Non-pigmented ciliary epithelial cell (primary cell): ENCODE results near the gene F2R.

ENCODE experiments used
- DNase-seq: peaks from one replicate; pipeline ENCODE4 v3.0.0-alpha.2; 2010; ENCODE audit warnings: low read depth

Gene F2R

DNA sequence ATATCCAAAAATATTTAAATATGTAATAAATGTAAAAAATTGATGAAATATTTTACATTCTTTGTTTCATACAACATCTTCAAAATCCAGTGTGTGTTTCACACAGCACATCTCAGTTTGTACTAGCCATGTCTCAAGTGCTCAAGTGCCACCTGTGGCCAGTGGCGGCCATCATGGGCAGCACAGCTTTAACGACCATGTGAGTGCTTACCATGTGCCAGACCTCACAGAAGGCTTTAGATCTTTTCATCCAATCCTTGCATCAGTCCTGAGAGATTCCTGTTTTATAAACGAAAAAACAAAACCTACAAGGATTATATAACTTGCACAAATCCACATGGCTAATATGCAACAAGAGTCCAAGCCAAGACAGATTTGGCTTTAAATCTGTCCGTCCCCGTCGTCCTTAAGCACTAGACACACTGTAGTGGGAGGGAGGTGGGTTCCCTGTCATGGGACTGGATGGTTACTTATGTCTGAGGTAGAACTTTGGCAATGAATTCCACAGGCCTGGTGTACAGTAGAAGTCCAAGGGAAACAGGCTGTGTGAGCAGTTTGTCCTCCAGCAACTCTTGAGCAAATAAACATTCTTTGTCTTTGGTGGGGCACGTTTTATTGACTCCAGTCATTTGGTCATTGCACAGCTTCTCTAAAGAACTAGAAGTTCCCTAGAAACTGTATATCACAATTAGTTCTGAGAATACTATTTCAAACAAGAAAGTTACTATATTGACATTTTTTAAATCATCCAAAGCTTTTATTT lies 25.0 kb upstream of the F2R start:
- no peak for DNase-seq

DNA sequence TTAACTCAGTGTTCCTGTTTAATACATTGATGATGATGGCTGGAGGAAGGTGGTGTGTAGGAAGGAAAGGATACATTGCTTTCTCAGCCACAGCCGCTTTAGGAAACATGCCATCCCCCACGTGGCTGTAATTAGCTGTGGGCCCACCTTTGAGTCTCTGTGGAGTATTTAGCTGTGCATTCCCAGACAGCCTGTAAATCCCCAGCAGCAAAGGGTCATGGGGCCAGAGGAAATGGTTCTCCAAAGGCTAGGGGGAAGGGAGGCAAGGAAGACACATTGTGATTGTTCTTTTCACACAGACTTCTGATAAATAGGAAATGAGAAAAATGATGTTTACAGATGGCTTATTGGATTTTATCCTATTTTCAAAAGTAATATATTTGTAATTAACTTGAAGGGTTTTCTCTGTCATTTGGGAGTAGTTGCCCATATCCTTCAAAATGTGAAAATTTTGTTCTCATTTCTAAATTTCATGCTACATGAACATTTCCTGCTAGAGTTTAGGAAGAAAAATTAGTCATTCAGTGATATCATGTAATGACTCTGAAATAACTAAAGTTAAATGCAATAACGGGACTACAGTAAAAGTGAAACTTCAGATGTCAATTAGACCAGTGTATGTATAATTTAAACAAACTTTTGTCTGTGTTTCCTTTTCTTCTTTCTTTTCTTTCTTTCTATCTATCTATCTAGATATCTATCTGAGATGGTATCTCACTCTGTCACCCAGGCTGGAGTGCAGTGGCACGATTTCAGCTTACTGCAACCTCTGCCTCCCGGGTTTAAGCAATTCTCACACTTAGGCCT lies 24.3 kb upstream of the F2R start:
- DNase-seq = no peak

DNA sequence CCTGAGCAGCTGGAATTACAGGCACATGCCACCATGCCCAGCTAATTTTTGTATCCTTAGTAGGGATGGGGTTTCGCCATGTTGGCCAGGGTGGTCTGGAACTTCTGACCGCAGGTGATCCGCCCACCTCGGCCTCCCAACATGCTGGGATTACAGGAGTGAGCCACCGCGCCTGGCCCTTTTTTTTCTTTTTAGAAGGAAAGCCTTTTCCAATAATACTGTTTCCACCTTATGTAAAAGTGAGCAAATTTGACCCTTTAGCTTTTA lies 23.7 kb upstream of the F2R start:
- no peak for DNase-seq

DNA sequence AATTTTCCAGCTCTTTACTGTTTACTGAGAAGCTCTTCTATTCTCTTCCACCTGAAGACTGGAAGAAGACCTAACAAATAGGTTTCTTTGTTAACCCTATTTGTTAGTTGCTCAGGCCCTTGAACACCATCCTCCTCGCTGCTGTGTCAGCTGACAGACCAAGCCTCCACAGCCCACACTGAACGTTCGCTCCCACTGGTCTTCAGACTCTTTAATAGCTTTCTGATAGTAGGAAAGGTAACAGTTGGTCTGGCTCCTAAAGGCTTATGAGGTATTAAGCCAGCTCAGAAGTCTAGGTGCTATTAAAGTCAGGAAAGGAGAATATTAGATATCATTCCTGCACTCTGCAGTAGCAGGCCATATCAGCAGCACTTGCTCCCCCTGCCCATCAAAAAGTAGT lies 23.3 kb upstream of the F2R start:
- no peak for DNase-seq

DNA sequence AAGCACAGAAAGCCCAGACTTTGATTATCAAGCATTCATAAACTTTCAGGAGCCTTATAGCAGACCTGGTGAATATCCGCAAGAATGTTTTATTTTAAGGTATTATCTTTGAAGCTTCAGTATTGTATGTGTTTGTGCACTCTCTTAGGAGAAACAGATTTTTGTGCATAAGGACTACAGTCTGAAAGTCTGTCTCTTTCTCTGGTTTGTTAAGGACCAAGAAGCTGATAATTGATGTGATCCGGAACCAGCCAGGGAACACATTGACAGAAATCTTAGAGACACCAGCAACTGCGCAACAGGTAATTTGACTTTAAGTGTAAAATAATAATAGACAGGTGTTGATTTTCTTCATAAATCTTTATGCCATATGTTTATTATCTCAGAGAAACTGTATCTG lies 22.8 kb upstream of the F2R start:
- DNase-seq = no peak

DNA sequence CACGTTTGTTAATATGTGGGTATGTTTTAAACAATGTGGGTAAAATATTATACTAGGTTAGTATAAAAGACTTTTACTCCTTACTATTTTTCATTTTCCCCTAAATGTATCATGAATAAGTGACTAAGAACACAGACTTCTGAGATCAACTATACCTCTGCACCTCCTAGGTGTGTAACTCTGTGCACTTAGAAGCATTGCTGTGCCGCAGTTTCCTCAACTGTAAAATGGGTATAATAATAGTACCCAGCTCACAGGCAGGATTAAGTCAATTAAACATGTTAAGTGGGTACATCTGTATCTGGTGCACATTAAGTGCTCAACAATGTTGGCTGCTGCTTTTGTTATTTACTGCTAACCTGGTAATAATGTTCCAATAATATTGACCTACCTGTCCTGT lies 21.6 kb upstream of the F2R start:
- no peak for DNase-seq

DNA sequence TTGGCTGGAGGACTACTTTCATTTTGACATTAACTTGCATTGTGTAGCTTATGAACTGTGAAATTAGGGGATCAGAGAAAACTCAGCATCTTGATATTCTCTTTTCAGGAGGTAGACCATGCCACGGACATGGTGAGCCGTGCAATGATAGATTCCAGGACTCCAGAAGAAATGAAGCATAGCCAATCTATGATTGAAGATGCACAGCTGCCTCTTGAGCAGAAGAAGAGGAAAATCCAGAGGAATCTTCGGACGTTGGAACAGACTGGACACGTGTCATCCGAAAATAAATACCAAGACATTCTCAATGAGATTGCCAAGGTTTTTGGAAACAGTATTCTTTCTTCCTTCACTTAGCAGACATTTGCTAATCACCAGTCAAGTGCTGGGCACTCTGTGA lies 20.6 kb upstream of the F2R start:
- no peak for DNase-seq

DNA sequence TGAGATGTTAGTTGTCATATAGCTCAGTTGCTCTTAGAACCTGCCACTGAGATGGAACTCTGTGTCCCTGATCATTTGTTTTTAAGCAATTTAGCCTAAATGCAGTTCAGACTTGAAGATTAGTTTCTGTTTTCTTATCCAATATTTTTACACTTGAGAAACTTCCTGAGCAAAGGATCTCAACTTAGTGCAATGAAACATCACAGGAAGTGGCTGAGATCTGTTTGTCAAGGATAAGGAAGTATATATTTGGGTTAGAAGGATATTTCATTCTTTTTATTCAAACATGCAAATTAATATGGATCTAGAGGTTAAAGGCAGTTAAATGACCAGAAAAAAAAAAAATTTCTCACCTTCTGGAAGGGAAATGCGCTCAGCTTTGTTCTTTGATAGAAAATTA lies 19.7 kb upstream of the F2R start:
- no peak for DNase-seq

DNA sequence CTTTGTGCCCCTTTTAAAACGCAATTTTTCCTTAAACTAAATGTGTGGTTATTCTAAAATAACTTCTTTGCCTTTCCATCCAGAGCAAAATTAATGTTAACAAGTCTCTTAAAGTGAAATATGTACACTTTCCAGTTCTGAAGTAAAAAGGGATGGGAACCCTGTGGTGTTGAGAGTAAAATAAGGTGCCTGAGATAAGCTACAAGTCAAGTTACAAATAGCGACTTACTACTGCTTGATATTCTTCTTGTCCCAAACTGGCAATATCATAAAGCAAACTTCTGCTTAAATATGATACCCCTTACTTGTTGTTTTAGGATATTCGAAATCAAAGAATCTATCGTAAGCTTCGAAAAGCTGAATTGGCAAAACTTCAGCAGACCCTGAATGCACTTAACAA lies 18.3 kb upstream of the F2R start:
- no peak for DNase-seq

DNA sequence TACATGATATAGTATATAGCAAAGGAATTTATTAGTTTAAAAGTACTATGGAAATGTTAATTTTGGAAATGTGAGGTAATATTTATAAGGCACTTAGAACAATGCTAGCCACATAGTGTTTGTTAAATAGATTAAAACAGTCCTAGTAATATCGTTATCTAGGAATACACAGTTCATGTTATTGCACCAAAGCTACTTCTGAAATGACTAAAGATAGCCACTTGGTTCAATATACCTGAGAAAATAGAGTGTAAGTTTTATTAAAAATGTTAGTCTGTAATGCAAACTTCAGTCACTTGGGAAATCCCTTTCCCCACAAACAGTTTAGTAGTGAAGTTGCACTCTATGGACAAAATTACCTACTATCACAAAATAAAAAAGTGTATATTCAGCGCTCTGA lies 15.4 kb upstream of the F2R start:
- no peak for DNase-seq

DNA sequence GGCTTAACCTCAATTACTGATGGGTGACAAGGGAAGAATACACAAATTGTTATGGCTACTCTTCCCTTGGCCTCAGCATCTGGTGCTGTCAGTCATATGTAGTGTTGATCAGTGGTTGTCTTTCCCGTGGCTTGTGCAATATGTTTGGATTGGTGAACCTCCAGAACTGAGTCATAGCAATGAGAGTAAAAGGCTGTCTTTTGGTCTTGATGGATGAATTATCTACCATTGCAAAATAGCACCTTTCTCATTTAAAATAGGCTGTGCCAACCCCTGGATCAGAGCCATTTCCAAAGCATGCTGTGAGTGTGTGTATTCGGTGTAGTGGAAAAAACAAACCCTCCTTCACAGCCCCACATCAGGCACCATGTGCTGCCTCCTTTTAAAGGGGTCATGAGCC lies 14.6 kb upstream of the F2R start:
- DNase-seq = no peak

DNA sequence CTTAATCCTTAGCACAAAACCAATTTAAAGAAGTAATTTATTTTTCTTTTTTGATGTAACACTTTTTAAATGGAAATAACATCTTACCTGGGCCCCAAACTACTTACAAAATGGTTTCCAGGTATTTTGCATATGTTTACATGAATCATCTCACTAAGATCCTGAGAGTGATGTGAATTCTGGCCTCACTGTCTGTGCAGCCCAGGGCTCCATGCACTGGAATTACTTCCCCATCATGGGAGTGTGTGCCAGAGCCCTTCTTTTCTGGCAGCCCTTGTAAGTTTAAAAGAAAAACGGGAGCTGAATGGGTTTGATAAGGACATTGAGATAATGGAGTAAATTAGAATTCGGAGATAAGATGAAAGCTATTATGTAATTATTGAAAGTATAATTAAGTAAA lies 12.2 kb upstream of the F2R start:
- no peak for DNase-seq

DNA sequence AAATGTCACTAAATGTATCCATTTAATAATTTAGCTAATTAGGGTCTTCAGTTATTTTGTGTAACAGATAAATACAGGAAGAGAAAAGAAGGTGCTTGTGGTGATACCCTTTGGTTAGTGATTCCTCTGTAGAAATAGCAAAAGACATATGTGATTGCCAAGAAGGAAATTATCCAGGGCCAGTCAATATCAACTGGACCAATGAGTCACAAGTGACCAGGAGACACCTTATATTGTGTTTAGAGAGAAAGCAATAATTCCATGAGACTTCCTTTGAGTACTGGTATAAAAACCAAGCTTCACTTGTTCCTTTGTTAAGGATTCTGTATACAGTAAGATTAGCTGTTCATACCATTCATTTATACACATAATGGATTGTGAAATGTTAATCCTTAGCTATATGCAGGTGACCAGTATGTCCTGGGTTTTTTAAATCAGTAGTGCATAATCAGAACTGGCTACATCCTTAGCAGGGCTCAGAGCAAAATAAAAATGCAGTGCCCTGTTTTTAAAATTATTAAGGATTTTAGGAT lies 11.7 kb upstream of the F2R start:
- DNase-seq = no peak

DNA sequence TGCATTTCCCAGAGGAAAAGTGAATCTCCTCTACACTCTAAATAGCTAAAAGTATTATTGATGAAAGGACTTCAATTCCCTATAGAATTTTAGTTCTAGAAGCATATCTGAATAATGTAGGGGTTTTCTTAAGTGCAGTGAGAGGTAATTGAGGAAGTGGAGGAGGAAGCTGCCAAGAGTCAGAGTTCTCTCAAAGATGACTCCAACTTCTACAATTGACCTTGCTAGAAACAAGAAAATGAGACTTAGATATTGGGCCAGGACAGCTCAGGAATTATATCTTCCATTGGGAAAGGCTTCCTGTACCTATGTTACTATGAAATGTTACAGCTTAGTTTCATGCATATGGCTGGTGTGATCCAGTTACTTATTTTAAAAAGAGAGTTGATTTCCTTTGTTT lies 10.4 kb upstream of the F2R start:
- DNase-seq = no peak

DNA sequence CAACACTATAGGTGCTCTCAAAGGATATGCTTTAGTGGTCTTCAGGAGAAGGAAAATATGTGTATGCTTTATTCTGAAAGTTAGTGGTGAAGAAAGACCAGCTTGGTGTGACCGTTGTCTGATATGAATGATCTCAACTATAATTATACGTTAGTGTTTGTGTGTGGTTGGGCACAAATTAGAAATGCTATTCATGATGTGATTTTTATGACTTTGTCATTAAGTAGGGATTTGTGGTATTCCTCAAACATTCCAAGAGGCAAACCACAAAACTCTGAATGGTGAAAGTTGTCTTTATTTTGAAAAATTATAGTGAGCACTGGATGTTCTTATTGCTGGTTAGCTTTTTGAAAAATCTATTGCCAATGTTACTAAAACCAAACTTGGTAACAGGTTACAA lies 6.2 kb upstream of the F2R start:
- DNase-seq = no peak

DNA sequence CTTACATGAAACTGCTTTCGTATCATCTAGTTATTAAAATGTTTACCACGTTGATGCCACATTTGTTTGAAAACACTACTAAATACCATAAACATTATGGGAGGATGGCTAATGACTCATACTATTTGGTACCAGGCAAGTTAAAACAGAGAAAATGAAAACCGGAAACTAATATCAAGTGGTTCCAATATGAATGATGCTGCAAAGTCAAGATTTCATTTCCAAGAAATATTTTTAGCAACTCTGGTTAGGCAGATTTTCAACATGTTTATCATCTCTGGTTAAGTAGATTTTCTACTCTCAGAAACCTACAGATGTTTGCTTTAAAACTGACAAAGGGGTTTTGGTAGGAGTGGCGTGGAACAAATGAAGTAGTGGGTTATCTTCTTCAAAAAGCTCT lies 4.9 kb upstream of the F2R start:
- DNase-seq = no peak

DNA sequence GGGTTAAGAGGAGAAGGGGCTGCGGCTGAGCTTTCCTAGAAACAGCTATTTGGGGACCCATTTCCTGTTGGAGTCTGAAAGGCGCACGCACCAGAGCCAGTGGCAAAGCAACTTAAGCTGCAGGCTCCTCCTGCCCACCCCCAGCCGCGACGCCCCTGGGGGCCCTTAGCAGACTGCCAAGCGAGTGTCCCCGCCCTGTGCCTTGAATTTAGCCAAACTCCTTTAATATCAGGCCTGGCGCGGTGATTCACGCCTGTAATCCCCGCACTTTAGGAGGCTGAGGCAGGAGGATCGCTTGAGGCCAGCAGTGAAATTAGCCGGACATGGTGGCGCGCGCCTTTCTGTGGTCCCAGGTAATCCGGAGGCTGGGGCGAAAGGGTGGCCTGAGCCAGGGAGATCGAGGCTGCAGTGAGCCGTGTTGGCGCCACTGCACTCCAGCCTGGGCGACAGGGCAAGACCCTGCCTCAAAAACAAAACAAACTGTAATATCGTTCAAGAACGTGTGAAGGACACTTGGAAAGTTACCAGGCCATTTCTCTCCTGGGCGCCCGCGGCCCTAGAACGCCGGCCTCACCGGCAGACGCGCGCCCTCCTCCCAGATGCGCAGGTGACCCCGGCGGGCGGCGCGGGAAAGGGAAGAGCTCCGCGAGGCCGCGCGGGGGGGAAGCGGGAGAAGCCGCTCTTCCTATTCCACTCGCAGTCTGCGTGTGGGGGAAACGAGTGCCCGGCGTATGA lies 1.0 kb upstream of the F2R start:
- no peak for DNase-seq

DNA sequence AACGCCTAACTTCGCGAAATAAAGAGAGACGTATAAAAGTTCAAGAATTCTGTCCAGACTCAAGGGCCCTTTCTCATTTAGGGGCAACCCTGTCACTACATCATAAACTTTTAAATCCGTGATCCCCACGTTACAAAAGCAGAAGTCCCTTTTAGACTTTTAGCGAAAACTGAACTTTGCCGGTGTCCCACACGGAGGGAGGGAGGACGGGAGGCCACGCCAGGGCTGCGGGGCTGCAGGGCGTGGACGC lies 515 bp upstream of the F2R start:
- DNase-seq = no peak

DNA sequence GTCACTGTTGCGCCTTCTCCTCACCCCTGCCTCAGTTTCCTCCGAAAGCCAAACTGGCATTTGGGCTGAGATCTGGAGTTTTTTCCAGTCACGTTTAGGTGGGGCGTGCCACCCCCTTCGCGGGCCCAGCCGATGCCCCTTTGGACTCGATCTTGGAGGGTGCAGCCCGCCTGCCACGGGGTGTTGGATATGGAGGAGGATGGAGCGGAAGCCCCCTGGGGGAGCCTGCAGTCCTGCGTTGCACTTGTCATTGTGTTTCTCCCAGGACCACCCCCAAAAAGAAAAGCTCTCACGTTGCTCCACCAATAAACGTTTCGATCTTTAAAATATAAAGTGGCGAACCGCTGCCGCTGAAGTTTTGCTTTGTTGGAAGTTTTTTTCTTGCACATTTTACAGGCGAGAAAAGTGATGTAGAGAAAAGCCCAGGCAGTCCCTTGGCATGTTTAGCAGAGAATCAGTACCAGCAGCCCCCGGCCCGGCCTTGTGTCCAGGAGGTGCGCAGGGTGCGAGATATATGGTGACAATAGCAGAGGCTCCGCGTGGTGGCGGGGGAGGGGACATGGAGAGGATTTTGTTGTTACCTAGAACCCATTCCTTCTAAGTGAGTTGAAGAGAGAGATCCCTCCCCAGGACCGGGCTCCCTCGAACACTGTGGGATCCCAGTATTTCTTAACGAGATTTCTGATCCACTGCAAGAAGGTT lies 681 bp downstream of the F2R start:
- DNase-seq = no peak

DNA sequence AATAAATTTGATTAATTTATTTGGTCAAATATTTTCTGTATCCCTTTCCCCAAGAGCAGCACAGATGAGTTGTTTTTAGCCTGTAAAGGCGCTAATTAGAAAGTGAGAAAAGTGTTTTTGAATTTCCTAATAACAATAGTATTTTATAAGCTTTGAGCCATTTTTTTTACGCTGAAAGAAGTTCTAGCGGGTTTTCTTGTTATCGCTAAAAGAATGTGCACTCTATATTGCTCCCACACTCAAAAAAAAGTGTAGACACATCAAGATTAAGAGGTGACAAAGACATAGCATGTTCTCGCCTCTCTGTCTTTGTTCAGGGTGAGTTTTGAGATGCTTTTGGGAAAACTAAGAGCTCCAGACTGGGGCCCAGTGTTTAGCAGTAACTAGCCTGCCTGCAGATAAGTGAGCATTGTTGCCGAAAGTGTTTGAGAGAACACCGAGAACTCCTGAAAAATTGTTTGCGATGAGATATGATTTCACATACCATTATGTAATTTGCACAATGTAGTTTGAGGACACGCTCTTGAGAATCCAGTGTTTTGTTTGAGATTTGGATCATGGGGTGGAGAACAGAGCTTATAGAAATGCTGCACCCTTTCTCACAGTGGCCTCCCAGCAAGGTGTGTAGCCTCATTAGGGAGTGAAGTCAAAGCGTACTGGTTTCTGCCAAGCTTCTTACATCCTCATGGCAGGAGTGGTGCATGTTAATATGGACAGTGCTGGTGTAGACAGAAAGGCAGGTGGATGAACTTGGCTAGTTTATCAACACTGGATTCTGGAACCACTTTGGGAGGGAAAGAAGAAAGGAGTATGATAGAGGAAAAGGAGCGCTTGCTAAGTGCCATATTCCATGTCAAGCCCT lies 1.5 kb downstream of the F2R start:
- DNase-seq = no peak

DNA sequence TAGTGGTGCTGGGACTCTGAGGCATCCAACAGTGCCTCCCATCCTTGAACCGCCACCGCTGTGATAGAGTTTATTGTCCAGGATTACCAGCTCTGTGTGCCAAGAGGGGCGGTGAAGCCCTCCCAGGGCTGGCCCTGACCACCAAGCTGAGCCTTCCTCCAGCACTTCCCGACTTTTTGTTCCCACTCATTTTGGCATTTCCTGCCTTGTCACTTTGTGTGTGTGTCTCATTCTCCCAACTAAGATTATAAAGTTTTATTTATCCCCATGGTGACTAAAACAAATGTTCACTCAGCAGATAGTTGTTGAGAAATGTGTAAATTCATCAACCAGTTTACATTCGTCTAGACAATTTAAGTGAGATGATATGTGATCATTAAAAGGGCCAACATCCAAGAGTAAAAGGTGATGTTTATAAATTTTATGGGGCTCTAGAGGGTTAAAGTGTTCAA lies 2.5 kb downstream of the F2R start:
- DNase-seq = no peak

DNA sequence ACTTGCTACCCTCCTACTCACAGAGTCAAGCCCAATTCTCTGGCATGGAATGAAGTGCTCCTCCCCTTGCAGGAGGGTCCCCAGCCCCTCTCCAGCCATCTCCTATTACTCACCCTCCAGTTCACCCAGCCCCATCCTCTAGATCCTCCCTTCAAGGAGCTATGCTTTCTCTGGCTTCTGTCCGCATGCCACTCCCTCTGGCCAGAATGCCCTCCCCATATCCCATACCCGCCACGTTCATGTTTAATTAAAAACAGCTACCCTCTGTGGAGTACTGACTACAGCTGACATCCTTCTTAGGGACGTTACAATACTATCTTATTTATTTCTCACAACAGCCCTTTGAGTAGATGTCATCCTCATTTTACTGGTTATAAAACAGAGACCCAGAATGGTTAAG lies 3.0 kb downstream of the F2R start:
- no peak for DNase-seq
